ENCODE results near the gene SPRED3. TPM values are rescaled to one million over a fixed set of nuclear protein-coding genes. Genes with fewer than 3 reads are reported as not detected.
A peak's percentile ranks its signal among the peaks of the same experiment; 100 is the strongest.

SPRED3 gene
- total RNA-seq, 1 experiment from 2014 or later: 7.2 TPM

- TF ChIP-seq EMX1 (CRISPR knock-in tag; IDR thresholded peaks at IDR 0.05) (no peak), PRRX2 (CRISPR knock-in tag; IDR thresholded peaks at IDR 0.05) (no peak)
These were observed 12.7 kb upstream of the SPRED3 start (continued) for GRCh38 chr19:38375748-38376147.

- H3K4me3 Mint-ChIP-seq: peak overlapping the region; percentile 100
- peaks cover 22% of the 10 kb centered on the region for H3K36me3 Mint-ChIP-seq
- 0 out of 2 replicates have a peak overlapping the region, but pooled peaks have one; percentile 29 for H3K27ac Mint-ChIP-seq
- TF ChIP-seq CREM (CRISPR knock-in tag; IDR thresholded peaks at IDR 0.05) (no peak), AFF4 (CRISPR knock-in tag; IDR thresholded peaks at IDR 0.05; ENCODE audit: borderline replicate concordance) (no peak), MLX (CRISPR knock-in tag; IDR thresholded peaks at IDR 0.05) (no peak), ESRRA (CRISPR knock-in tag; IDR thresholded peaks at IDR 0.05; ENCODE audit: borderline replicate concordance) (no peak), ATF6 (CRISPR knock-in tag; IDR thresholded peaks at IDR 0.05) (no peak), NFATC4 (CRISPR knock-in tag; IDR thresholded peaks at IDR 0.05) (no peak), ZSCAN18 (CRISPR knock-in tag; IDR thresholded peaks at IDR 0.05) (no peak), ZNF423 (CRISPR knock-in tag; IDR thresholded peaks at IDR 0.05) (no peak), ZNF138 (CRISPR knock-in tag; conservative IDR thresholded peaks at IDR 0.05) (no peak), ZNF396 (CRISPR knock-in tag; IDR thresholded peaks at IDR 0.05; ENCODE audit: borderline replicate concordance) (no peak), CDX4 (CRISPR knock-in tag; IDR thresholded peaks at IDR 0.05; ENCODE audit: borderline replicate concordance) (no peak)
- H3K27me3 Mint-ChIP-seq (ENCODE audit: low read depth): peaks cover 9% of the 10 kb centered on the region
- peaks cover 14% of the 10 kb centered on the region for H3K4me1 Mint-ChIP-seq
- H3K9me3 Mint-ChIP-seq: no peaks in the 10 kb centered on the region
- ChIA-PET CTCF (interaction anchor here (1.1 to 4.8 kb wide), 3 partner anchors 10 to 42 kb away, joined by 3 to 94 read pairs (median 6); partner anchors contain the start of genes FAM98C, GGN and SPRED3), POLR2A (no interaction called here)
- DNase-seq (ENCODE audit: low spot score) (no peak), ATAC-seq (no peak)
These were observed 11.9 kb upstream of the SPRED3 start for GRCh38 chr19:38376576-38376975.

GRCh38 chr19:38377052-38377451, 11.4 kb upstream of the SPRED3 start:
- peaks cover 6% of the 10 kb centered on the region for H3K27me3 Mint-ChIP-seq (ENCODE audit: low read depth)
- ChIA-PET CTCF (interaction anchor here (4.8 kb wide), 1 partner anchor 9 kb away, joined by 94 read pairs; the partner anchor contains the start of genes GGN and SPRED3), POLR2A (no interaction called here)
- peak overlapping the region; percentile 100; the same call in 1 of the 2 replicates for H3K4me3 Mint-ChIP-seq
- no peak for TF ChIP-seq CTCF (IDR thresholded peaks at IDR 0.05)
- no peak for TF ChIP-seq ERG (CRISPR knock-in tag; IDR thresholded peaks at IDR 0.05)
- TF ChIP-seq E2F1 (CRISPR knock-in tag; IDR thresholded peaks at IDR 0.05): no peak
- TF ChIP-seq ZSCAN18 (CRISPR knock-in tag; IDR thresholded peaks at IDR 0.05): no peak
- no peak for TF ChIP-seq ZNF219 (CRISPR knock-in tag; IDR thresholded peaks at IDR 0.05; ENCODE audit: borderline replicate concordance)
- no peak for TF ChIP-seq TP53 (CRISPR knock-in tag; IDR thresholded peaks at IDR 0.05)
- H3K36me3 Mint-ChIP-seq: peaks cover 27% of the 10 kb centered on the region
- ATAC-seq (no peak), DNase-seq (ENCODE audit: low spot score) (no peak)
- no peaks in the 10 kb centered on the region for H3K9me3 Mint-ChIP-seq
- H3K27ac Mint-ChIP-seq: no peak overlapping the region
- H3K4me1 Mint-ChIP-seq: peaks cover 14% of the 10 kb centered on the region

Data from WTC11 (cell line).